ENCODE measurements around the gene C2CD5.

DNA sequence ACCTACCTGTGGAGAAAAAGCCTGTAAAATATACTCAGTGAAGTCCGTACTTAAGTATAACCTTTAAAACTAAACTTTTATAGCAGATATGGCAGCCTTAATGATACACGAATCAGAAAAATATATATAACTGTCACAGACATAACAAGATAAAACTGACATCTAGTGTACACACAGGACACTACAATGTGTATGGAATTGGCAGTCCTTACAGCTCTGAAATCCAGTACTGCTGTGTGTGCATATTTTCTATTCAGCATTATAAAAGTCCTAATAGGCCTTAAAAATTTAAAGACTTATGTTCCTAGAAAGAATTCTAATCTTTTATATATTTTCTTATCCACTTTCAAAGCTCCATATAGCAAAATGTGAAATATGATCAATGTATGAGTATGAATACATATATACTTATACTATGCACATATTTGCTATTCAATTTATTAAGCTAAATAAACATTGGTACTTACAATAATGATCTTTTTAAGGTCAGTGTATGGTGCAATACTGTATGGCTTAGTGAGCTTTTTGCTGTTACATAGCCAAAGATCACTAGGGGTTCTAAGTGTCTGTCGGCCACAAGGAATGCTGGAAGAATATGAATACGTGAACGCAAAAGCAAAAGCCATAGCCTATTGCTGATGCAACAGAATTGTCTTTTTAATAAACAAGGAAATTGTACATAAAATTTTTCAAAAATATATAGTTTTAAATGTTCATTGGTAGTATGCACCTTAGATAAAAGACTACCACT lies 69.2 kb downstream of the C2CD5 start:
- TF ChIP-seq, protein P1, sequence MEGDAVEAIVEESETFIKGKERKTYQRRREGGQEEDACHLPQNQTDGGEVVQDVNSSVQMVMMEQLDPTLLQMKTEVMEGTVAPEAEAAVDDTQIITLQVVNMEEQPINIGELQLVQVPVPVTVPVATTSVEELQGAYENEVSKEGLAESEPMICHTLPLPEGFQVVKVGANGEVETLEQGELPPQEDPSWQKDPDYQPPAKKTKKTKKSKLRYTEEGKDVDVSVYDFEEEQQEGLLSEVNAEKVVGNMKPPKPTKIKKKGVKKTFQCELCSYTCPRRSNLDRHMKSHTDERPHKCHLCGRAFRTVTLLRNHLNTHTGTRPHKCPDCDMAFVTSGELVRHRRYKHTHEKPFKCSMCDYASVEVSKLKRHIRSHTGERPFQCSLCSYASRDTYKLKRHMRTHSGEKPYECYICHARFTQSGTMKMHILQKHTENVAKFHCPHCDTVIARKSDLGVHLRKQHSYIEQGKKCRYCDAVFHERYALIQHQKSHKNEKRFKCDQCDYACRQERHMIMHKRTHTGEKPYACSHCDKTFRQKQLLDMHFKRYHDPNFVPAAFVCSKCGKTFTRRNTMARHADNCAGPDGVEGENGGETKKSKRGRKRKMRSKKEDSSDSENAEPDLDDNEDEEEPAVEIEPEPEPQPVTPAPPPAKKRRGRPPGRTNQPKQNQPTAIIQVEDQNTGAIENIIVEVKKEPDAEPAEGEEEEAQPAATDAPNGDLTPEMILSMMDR (IDR thresholded peaks at IDR 0.05): no peak
- no peak for TF ChIP-seq POLR2A (IDR thresholded peaks at IDR 0.05)
